K562 treated with DMSO at 1 percent for 4 hours (cell line): ENCODE measurements around the gene ZMAT3. TPM values are rescaled to one million over a fixed set of nuclear protein-coding genes. Genes with fewer than 3 reads are reported as not detected.

Experiments
- total RNA-seq: library from RNA; unstranded; fragments of 300-600 nt; gene quantifications from 2 replicates; pipeline ENCODE4 v1.2.3, GENCODE V29; 2022; ENCODE audit not compliant: insufficient read depth

The ZMAT3 gene
- 3.0 and 4.1 TPM in 2 replicates for total RNA-seq

GRCh38 chr3:179071323-179072099, at the start of gene ZMAT3:
ZMAT3 (minus strand) TSS chr3:179071809; CDS start chr3:179067752, 4,057 bp downstream.

Other genes starting within 250 kb of the ZMAT3 start
- gene PIK3CA, start 76.5 kb upstream of the ZMAT3 start, total RNA-seq, result 5.8 and 12.3 TPM in 2 replicates
- 6.4 and 8.0 TPM in 2 replicates for gene KCNMB3, start 179.3 kb upstream of the ZMAT3 start, total RNA-seq